Hematopoietic multipotent progenitor cell treated with erythropoietin and hydrocortisone succinate and interleukin-3 and kit ligand, for 15 days (in vitro differentiated cells): ENCODE measurements around the gene POU4F3.

Experiments
- DNase-seq: peaks from one replicate; pipeline ENCODE4 v3.0.0-alpha.2; 2015; ENCODE audit warnings: low spot score

POU4F3 gene

GRCh38 chr5:146339715-146340259 is 1.1 kb downstream of the POU4F3 start:
- DNase-seq = no peak

GRCh38 chr5:146340260-146341081 is 1.8 kb downstream of the POU4F3 start:
- DNase-seq = no peak

GRCh38 chr5:146341854-146342253 is 3.2 kb downstream of the POU4F3 start:
- DNase-seq = no peak

GRCh38 chr5:146342519-146342881 is 3.9 kb downstream of the POU4F3 start:
- DNase-seq = no peak

GRCh38 chr5:146342882-146343865 is 4.5 kb downstream of the POU4F3 start:
- DNase-seq = no peak

GRCh38 chr5:146344155-146345118 is 5.8 kb downstream of the POU4F3 start:
- no peak for DNase-seq

GRCh38 chr5:146345240-146345577 is 6.6 kb downstream of the POU4F3 start:
- no peak for DNase-seq

GRCh38 chr5:146345578-146346366 is 7.1 kb downstream of the POU4F3 start:
- DNase-seq = no peak

GRCh38 chr5:146357126-146357525 is 18.5 kb downstream of the POU4F3 start:
- no peak for DNase-seq

GRCh38 chr5:146359836-146360235 is 21.2 kb downstream of the POU4F3 start:
- DNase-seq = no peak

- no peak for DNase-seq
Measured at GRCh38 chr5:146363161-146363874, 24.7 kb downstream of the POU4F3 start.

- DNase-seq = no peak
Measured at GRCh38 chr5:146365618-146366017, 27.0 kb downstream of the POU4F3 start.

- no peak for DNase-seq
Measured at GRCh38 chr5:146366904-146367303, 28.3 kb downstream of the POU4F3 start.

- no peak for DNase-seq
Measured at GRCh38 chr5:146368137-146368536, 29.5 kb downstream of the POU4F3 start.

- no peak for DNase-seq
Measured at GRCh38 chr5:146369691-146370090, 31.1 kb downstream of the POU4F3 start.

- no peak for DNase-seq
Measured at GRCh38 chr5:146376821-146377220, 38.2 kb downstream of the POU4F3 start.

- no peak for DNase-seq
Measured at GRCh38 chr5:146378986-146379385, 40.3 kb downstream of the POU4F3 start.

GRCh38 chr5:146380714-146381113 is 42.1 kb downstream of the POU4F3 start:
- no peak for DNase-seq

GRCh38 chr5:146388386-146388785 is 49.7 kb downstream of the POU4F3 start:
- DNase-seq = no peak

GRCh38 chr5:146390469-146390868 is 51.8 kb downstream of the POU4F3 start:
- DNase-seq = no peak
